Heart right ventricle (tissue), 16 donors: ENCODE measurements around the gene MEI1. TPM values are rescaled to one million over a fixed set of nuclear protein-coding genes. Genes with fewer than 3 reads are reported as not detected.
A peak's percentile ranks its signal among the peaks of the same experiment; 100 is the strongest.
"Not testable (repeated sequence)": the region's sequence is repeated elsewhere in the genome, so short reads cannot be mapped to it uniquely, and the experiment has no call there.

Source experiments
- ATAC-seq, 8 donors: fragments of 200-7000 bp; cut with Tn5 transposase; one replicate each; pipeline ENCODE4 v1.9.1; 2020; ENCODE audit warnings: mild to moderate bottlenecking in 8 of 8, moderate library complexity in 8 of 8, moderate number of reproducible peaks in 1 of 8
- DNase-seq, 2 donors: peaks; one replicate each; pipeline ENCODE4 v3.0.0-alpha.2; 2020
- H3K27ac ChIP-seq, 10 donors: fragments of 200-600 bp; sonication (generic) in 2 of 10; one replicate each; pipeline versions ENCODE4 v1.5.0 to v1.8.0; 2020 to 2022; ENCODE audit warnings: mild to moderate bottlenecking in 3 of 10
- H3K27me3 ChIP-seq, 7 donors: fragments of 200-600 bp; one replicate each; pipeline ENCODE4 v1.8.0; 2021 to 2022; ENCODE audit warnings: mild to moderate bottlenecking in 2 of 7
- H3K36me3 ChIP-seq, 9 donors: fragments of 200-600 bp; sonication (generic) in 1 of 9; one replicate each; pipeline versions ENCODE4 v1.5.0 to v1.8.0; 2020 to 2022; ENCODE audit warnings: mild to moderate bottlenecking in 2 of 9
- H3K4me1 ChIP-seq, 9 donors: fragments of 200-600 bp; sonication (generic) in 1 of 9; one replicate each; pipeline versions ENCODE4 v1.5.0 to v1.8.0; 2020 to 2022; ENCODE audit warnings: mild to moderate bottlenecking in 4 of 9
- H3K4me3 ChIP-seq, 10 donors: fragments of 200-600 bp; sonication (generic) in 2 of 10; one replicate each; pipeline versions ENCODE4 v1.5.0 to v1.8.0; 2020 to 2022; ENCODE audit warnings: mild to moderate bottlenecking in 7 of 10, moderate library complexity in 2 of 10
- H3K9me3 ChIP-seq, 11 donors: fragments of 200-600 bp in 10 of 11; sonication (generic) in 2 of 11; one replicate each; pipeline versions ENCODE4 v1.5.0 to v1.8.0; 2013 to 2022; ENCODE audit warnings: mild to moderate bottlenecking in 2 of 11, control low read depth in 1 of 11, moderate library complexity in 1 of 11
- CTCF ChIP-seq, 9 donors: fragments of 200-600 bp; sonication (generic) in 2 of 9; IDR thresholded peaks; one replicate each; pipeline versions ENCODE4 v1.5.0 to v1.8.0; 2021 to 2022; ENCODE audit warnings: antibody characterized with exemption in 9 of 9, mild to moderate bottlenecking in 5 of 9, moderate library complexity in 1 of 9
- WGBS, 2 donors: extraction: QIAGEN DNeasy Blood & Tissue Kit; methylation state at CpG; one replicate each; pipeline ENCODE4 v1.1.7; 2013; ENCODE audit warnings: inconsistent platforms in 1 of 2; 5-methylcytosine and 5-hydroxymethylcytosine counted together
- intact Hi-C, 10 donors: fragments of 100-400 bp; cut with DNase I; formaldehyde crosslinking; loops; one replicate each; pipeline versions ENCODE4 v1.11.1 to v1.14.2; 2022
- polyA plus RNA-seq, 2 donors: library from polyadenylated mRNA; stranded (reverse); fragments of 200-250 nt; gene quantifications; one replicate each; pipeline ENCODE4 v1.2.3, GENCODE V29; 2013
- total RNA-seq, 10 donors: library from RNA; stranded (reverse); fragmentation: NEBNext Ultra II Directional in 3 of 10; extraction: Animal tissue kit (Norgen Biotek cat#: 25700) in 3 of 10; gene quantifications; one replicate each; pipeline versions ENCODE4 v1.2.1 to v1.2.4, GENCODE V29; 2021 to 2023
- donor health status: Arrhythmogenic right ventricular cardiomyopathy.
- donor health status: ischemic (EF 13 %, LVEDD 7.1; RV severe dilation, severe dysfunction).
- donor health status: healthy with polysubstance abuse.
- donor health status: DM: no; HTN: yes; CAD: no.
- donor health status: DM: no; HTN: no; CAD: no.
- donor health status: ischemic (EF 25% LVEDD 6.9; RV normal size, moderate dysfunction).
- donor health status: ischemic (EF 25% LVEDD 5.7; RV mildly dilated, moderate dysfunction).
- donor health status: healthy.
- donor health status: DM: yes; HTN: yes; CAD: no.
- donor health status: Ischemic cardiomyopathy.
- donor health status: ischemic (EF 35%, LVEDD 5.7; RV mildly dilated, moderate dysfunction).
- donor health status: nonischemic (EF 11% LVEDD 7.7; RV severe dilation, severe dysfunction).
- donor health status: DM: yes; HTN: yes; CAD: no.
- donor health status: PGD.
- donor health status: ischemic (EF 29% LVEDD 5.4; RV normal size, mild dysfunction).
- donor health status: nonischemic (EF 23%, LVEDD 6.1; RV moderate dilation, normal function).

MEI1 gene
- total and polyA plus RNA-seq, 12 donors: 0.37 to 1.9 (median 0.71) TPM; not detected in 3

GRCh38 chr22:41664490-41664889, 34.8 kb upstream of the MEI1 start:
- no peak overlapping the region for H3K27ac ChIP-seq
- intact Hi-C loops: no loop called here
- no peaks in the 10 kb centered on the region for H3K9me3 ChIP-seq
- no peak for TF ChIP-seq CTCF (IDR thresholded peaks at IDR 0.05)
- H3K4me1 ChIP-seq: peaks cover 0 to 39% (median 15%) of the 10 kb centered on the region in 9 donors
- no peaks in the 10 kb centered on the region for H3K27me3 ChIP-seq
- no peak for DNase-seq
- peaks cover 0 to 62% (median 45%) of the 10 kb centered on the region in 9 donors for H3K36me3 ChIP-seq
- no peak overlapping the region for H3K4me3 ChIP-seq
- ATAC-seq: no peak

GRCh38 chr22:41664951-41665350, 34.4 kb upstream of the MEI1 start:
- ATAC-seq: no peak
- intact Hi-C loops: no loop called here
- Histone ChIP-seq H3K4me1 (peaks cover 0 to 34% (median 12%) of the 10 kb centered on the region in 9 donors), H3K27ac (peak overlapping the region in 1 of 10 donors; percentile 14), H3K27me3 (no peaks in the 10 kb centered on the region), H3K9me3 (no peaks in the 10 kb centered on the region), H3K36me3 (peaks cover 0 to 57% (median 40%) of the 10 kb centered on the region in 9 donors), H3K4me3 (no peak overlapping the region)
- TF ChIP-seq CTCF (IDR thresholded peaks at IDR 0.05): no peak
- 89 to 92% methylated on average over 3 of the region's 3 CpGs for WGBS, 2 donors
- DNase-seq: no peak

- TF ChIP-seq CTCF (IDR thresholded peaks at IDR 0.05): no peak
Observed at GRCh38 chr22:41668971-41669911, 30.1 kb upstream of the MEI1 start.

GRCh38 chr22:41672096-41672495, 27.2 kb upstream of the MEI1 start:
- WGBS, 2 donors: 95 to 97% methylated on average over 10 of the region's 10 CpGs
- Histone ChIP-seq H3K36me3 (peaks cover 0 to 50% (median 10%) of the 10 kb centered on the region in 9 donors), H3K4me1 (peaks cover 0 to 37% (median 7%) of the 10 kb centered on the region in 9 donors)
- DNase-seq, intact Hi-C loops, H3K27me3 ChIP-seq, H3K9me3 ChIP-seq, H3K4me3 ChIP-seq, ATAC-seq, H3K27ac ChIP-seq: not testable (repeated sequence)

More at GRCh38 chr22:41668971-41669911, 30.1 kb upstream of the MEI1 start:
- Histone ChIP-seq H3K27me3 (no peaks in the 10 kb centered on the region), H3K27ac (no peak overlapping the region), H3K4me1 (peaks cover 0 to 24% (median 5%) of the 10 kb centered on the region in 9 donors), H3K36me3 (peaks cover 0 to 35% (median 8%) of the 10 kb centered on the region in 9 donors), H3K9me3 (no peaks in the 10 kb centered on the region), H3K4me3 (no peak overlapping the region)
- intact Hi-C loops: no loop called here
- DNase-seq (no peak), ATAC-seq (no peak)
- 79 to 84% methylated on average over 21 of the region's 21 CpGs for WGBS, 2 donors
